Loucy (cell line): Measurements from ENCODE around the gene CDC42BPA.
"Not testable (repeated sequence)": the region's sequence is repeated elsewhere in the genome, so short reads cannot be mapped to it uniquely, and the experiment has no call there.

ENCODE experiments used
- H2AFZ ChIP-seq: fragments of 200-600 bp; sonication (generic); 2 replicates; pipeline ENCODE4 v1.6.0; 2016; ENCODE audit warnings: antibody characterized with exemption, mild to moderate bottlenecking, low read length, moderate library complexity
- H3F3A ChIP-seq: fragments of 200-600 bp; 2 replicates; pipeline ENCODE4 v1.6.0; 2016; ENCODE audit warnings: antibody characterized with exemption, low read depth, mild to moderate bottlenecking
- H3K27me3 ChIP-seq: fragments of 200-600 bp; sonication (generic); 2 replicates; pipeline ENCODE4 v1.6.1; 2014; ENCODE audit warnings: low read length, mild to moderate bottlenecking; ENCODE audit not compliant: insufficient read depth, poor library complexity, severe bottlenecking
- H3K36me3 ChIP-seq: fragments of 200-600 bp; sonication (generic); 2 replicates; pipeline ENCODE4 v1.6.1; 2016; ENCODE audit warnings: low read length; ENCODE audit not compliant: insufficient read depth
- H3K4me1 ChIP-seq: fragments of 200-600 bp; sonication (generic); 2 replicates; pipeline ENCODE4 v1.5.1; 2014; ENCODE audit warnings: low read length, mild to moderate bottlenecking; ENCODE audit not compliant: insufficient read depth, poor library complexity, severe bottlenecking
- H3K4me2 ChIP-seq: fragments of 200-600 bp; sonication (generic); 2 replicates; pipeline ENCODE4 v1.6.0; 2014; ENCODE audit warnings: antibody characterized with exemption, low read length, low read depth, mild to moderate bottlenecking; ENCODE audit not compliant: poor library complexity, severe bottlenecking
- H3K4me3 ChIP-seq: fragments of 200-600 bp; sonication (generic); 2 replicates; pipeline ENCODE4 v1.5.1; 2014; ENCODE audit warnings: low read length, mild to moderate bottlenecking, mixed read lengths; ENCODE audit not compliant: poor library complexity, severe bottlenecking
- H3K79me2 ChIP-seq: fragments of 200-600 bp; sonication (generic); 2 replicates; pipeline ENCODE4 v1.6.1; 2014; ENCODE audit warnings: low read length; ENCODE audit not compliant: insufficient read depth
- H3K9ac ChIP-seq: fragments of 200-600 bp; sonication (generic); 2 replicates; pipeline ENCODE4 v1.6.0; 2014; ENCODE audit warnings: mild to moderate bottlenecking, low read depth, low read length, moderate library complexity; ENCODE audit not compliant: poor library complexity, severe bottlenecking
- H3K9me2 ChIP-seq: fragments of 200-600 bp; sonication (generic); replicated peaks from 2 replicates; pipeline ENCODE4 v1.6.1; 2016; ENCODE audit warnings: low read depth, low read length, mixed read lengths
- H3K9me3 ChIP-seq: fragments of 200-600 bp; sonication (generic); 2 replicates; pipeline ENCODE4 v1.6.1; 2014; ENCODE audit warnings: mild to moderate bottlenecking, antibody characterized with exemption, low read length, low read depth; ENCODE audit not compliant: insufficient read depth
- H4K20me1 ChIP-seq: fragments of 200-600 bp; sonication (generic); 2 replicates; pipeline ENCODE4 v1.6.0; 2014; ENCODE audit warnings: antibody characterized with exemption, low read length, mild to moderate bottlenecking; ENCODE audit not compliant: insufficient read depth, poor library complexity, severe bottlenecking
- EZH2phosphoT487 ChIP-seq: fragments of 200-600 bp; IDR thresholded peaks from 2 replicates; pipeline ENCODE4 v1.6.1; 2018; ENCODE audit warnings: antibody characterized with exemption, mild to moderate bottlenecking, moderate library complexity, borderline replicate concordance
- TF ChIP-seq, protein P1 (sequence below): fragments of 200-600 bp; sonication (generic); conservative IDR thresholded peaks from 2 replicates; pipeline ENCODE4 v1.5.1; 2014; ENCODE audit warnings: mild to moderate bottlenecking, antibody characterized with exemption, low read length

Gene CDC42BPA

DNA sequence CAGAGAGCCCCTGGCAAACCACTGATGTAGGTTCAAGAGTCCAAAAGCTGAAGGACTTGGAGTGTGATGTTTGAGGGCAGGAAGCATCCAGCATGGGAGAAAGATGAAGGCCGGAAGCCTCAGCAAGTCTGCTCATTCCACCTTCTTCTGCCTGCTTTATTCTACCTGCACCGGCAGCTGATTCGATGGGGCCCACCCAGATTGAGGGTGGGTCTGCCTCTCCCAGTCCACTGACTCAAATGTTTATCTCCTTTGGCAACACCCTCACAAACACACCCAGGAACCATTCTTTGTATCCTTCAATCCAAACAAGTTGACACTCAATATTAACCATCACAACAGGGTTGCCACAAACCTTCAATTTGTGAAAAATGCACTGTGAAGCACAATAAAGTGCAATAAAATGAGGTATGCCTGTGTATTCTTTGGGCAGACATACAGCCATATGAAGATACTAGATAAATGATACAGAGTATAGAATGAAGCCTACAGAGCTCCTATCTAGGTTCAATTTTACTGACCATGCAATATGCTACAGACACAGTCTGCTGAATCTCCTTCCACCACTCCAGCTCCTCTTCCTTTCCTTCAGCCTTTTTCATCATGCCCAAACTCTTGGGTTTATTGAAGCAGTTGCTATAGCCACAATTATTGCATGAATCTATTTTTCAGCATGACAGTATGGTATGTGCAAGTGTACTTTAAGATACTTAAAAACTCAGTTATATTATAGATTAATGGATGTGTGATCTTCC, 24.0 kb upstream of the CDC42BPA start:
- no peaks in the 10 kb centered on the region for H3K79me2 ChIP-seq
- H3K9me2 ChIP-seq: no peaks in the 10 kb centered on the region
- H3K9me3 ChIP-seq: no peaks in the 10 kb centered on the region
- no peaks in the 10 kb centered on the region for H3K27me3 ChIP-seq
- TF ChIP-seq, protein P1, sequence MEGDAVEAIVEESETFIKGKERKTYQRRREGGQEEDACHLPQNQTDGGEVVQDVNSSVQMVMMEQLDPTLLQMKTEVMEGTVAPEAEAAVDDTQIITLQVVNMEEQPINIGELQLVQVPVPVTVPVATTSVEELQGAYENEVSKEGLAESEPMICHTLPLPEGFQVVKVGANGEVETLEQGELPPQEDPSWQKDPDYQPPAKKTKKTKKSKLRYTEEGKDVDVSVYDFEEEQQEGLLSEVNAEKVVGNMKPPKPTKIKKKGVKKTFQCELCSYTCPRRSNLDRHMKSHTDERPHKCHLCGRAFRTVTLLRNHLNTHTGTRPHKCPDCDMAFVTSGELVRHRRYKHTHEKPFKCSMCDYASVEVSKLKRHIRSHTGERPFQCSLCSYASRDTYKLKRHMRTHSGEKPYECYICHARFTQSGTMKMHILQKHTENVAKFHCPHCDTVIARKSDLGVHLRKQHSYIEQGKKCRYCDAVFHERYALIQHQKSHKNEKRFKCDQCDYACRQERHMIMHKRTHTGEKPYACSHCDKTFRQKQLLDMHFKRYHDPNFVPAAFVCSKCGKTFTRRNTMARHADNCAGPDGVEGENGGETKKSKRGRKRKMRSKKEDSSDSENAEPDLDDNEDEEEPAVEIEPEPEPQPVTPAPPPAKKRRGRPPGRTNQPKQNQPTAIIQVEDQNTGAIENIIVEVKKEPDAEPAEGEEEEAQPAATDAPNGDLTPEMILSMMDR: no peak
- TF ChIP-seq EZH2phosphoT487: no peak
- H3K4me3 ChIP-seq: no peak overlapping the region
- H4K20me1 ChIP-seq: no peaks in the 10 kb centered on the region
- H3K4me1 ChIP-seq: no peaks in the 10 kb centered on the region
- H3K9ac ChIP-seq: no peak overlapping the region
- no peak overlapping the region for H3K4me2 ChIP-seq
- H3K36me3 ChIP-seq: no peaks in the 10 kb centered on the region
- H3F3A ChIP-seq: no peaks in the 10 kb centered on the region
- no peak overlapping the region for H2AFZ ChIP-seq

GRCh38 chr1:227336136-227336535, 17.8 kb upstream of the CDC42BPA start:
- H3K9ac ChIP-seq, H3K27me3 ChIP-seq, H2AFZ ChIP-seq, H3K9me3 ChIP-seq, H3K79me2 ChIP-seq, H3K4me1 ChIP-seq, H4K20me1 ChIP-seq, H3F3A ChIP-seq, H3K4me3 ChIP-seq, H3K4me2 ChIP-seq, H3K9me2 ChIP-seq, H3K36me3 ChIP-seq: not testable (repeated sequence)

GRCh38 chr1:227335242-227336020, 17.1 kb upstream of the CDC42BPA start:
- Histone ChIP-seq H3K27me3 (no peaks in the 10 kb centered on the region), H3K36me3 (no peaks in the 10 kb centered on the region), H3F3A (no peaks in the 10 kb centered on the region), H3K4me3 (no peak overlapping the region), H4K20me1 (no peaks in the 10 kb centered on the region), H3K9me2 (no peaks in the 10 kb centered on the region), H3K9me3 (no peaks in the 10 kb centered on the region; the same call in 1 of the 2 replicates), H3K4me1 (no peaks in the 10 kb centered on the region), H3K79me2 (no peaks in the 10 kb centered on the region), H2AFZ (no peak overlapping the region), H3K9ac (no peak overlapping the region), H3K4me2 (no peak overlapping the region)
- TF ChIP-seq, protein P1: no peak
- TF ChIP-seq EZH2phosphoT487: no peak
